Muscle layer of duodenum (tissue), 2 donors: ENCODE measurements around the gene STIM1.
"Not testable (repeated sequence)": the region's sequence is repeated elsewhere in the genome, so short reads cannot be mapped to it uniquely, and the experiment has no call there.

Source experiments
- H3K27ac ChIP-seq: one replicate; pipeline ENCODE4 v1.7.0; 2013; ENCODE audit warnings: mild to moderate bottlenecking, low read length
- H3K27me3 ChIP-seq: one replicate; pipeline ENCODE4 v1.7.0; 2013; ENCODE audit warnings: low read depth, mild to moderate bottlenecking, control low read depth, low read length
- H3K36me3 ChIP-seq, 2 donors: one replicate each; pipeline ENCODE4 v1.7.0; 2013; ENCODE audit warnings: low read length in 2 of 2, control low read depth in 1 of 2, mild to moderate bottlenecking in 1 of 2; ENCODE audit not compliant: insufficient read depth in 2 of 2, control insufficient read depth in 1 of 2
- H3K4me1 ChIP-seq, 2 donors: one replicate each; pipeline ENCODE4 v1.7.0; 2013; ENCODE audit warnings: low read length in 2 of 2, mild to moderate bottlenecking in 2 of 2, control low read depth in 1 of 2, moderate library complexity in 1 of 2; ENCODE audit not compliant: insufficient read depth in 2 of 2, control insufficient read depth in 1 of 2
- H3K4me3 ChIP-seq, 2 donors: one replicate each; pipeline ENCODE4 v1.7.0; 2013; ENCODE audit warnings: low read length in 2 of 2, low read depth in 1 of 2, mild to moderate bottlenecking in 1 of 2
- H3K9me3 ChIP-seq, 2 donors: one replicate each; pipeline ENCODE4 v1.7.0; 2013; ENCODE audit warnings: low read length in 2 of 2, control low read depth in 1 of 2, mild to moderate bottlenecking in 1 of 2; ENCODE audit not compliant: control insufficient read depth in 1 of 2
- donor health status: healthy.

The STIM1 gene

GRCh38 chr11:4130219-4130618, 274.8 kb downstream of the STIM1 start:
- H3K27ac ChIP-seq, H3K4me3 ChIP-seq, H3K4me1 ChIP-seq, H3K9me3 ChIP-seq, H3K27me3 ChIP-seq: not testable (repeated sequence)
- peaks cover 40 to 65% of the 10 kb centered on the region in 2 donors for H3K36me3 ChIP-seq

- Histone ChIP-seq H3K4me1 (no peaks in the 10 kb centered on the region), H3K27ac (no peak overlapping the region), H3K36me3 (peaks cover 38 to 63% of the 10 kb centered on the region in 2 donors), H3K9me3 (peaks cover 0 to 1% of the 10 kb centered on the region in 2 donors), H3K4me3 (no peak overlapping the region), H3K27me3 (no peaks in the 10 kb centered on the region)
These were observed 279.3 kb downstream of the STIM1 start for GRCh38 chr11:4134806-4135205.

- Histone ChIP-seq H3K4me1 (no peaks in the 10 kb centered on the region), H3K36me3 (peaks cover 29 to 66% of the 10 kb centered on the region in 2 donors), H3K4me3 (no peak overlapping the region), H3K27ac (no peak overlapping the region), H3K27me3 (no peaks in the 10 kb centered on the region), H3K9me3 (peaks cover 8 to 15% of the 10 kb centered on the region in 2 donors)
These were observed 283.0 kb downstream of the STIM1 start for GRCh38 chr11:4138497-4138896.

GRCh38 chr11:4140067-4140636, 284.7 kb downstream of the STIM1 start:
- no peaks in the 10 kb centered on the region for H3K4me1 ChIP-seq
- no peak overlapping the region for H3K4me3 ChIP-seq
- peaks cover 22 to 50% of the 10 kb centered on the region in 2 donors for H3K36me3 ChIP-seq
- H3K27me3 ChIP-seq: no peaks in the 10 kb centered on the region
- no peak overlapping the region for H3K27ac ChIP-seq
- peaks cover 8 to 15% of the 10 kb centered on the region in 2 donors for H3K9me3 ChIP-seq
